Inflammatory macrophage (primary cell): ENCODE measurements around the gene SCART1.
"Not testable (repeated sequence)": the region's sequence is repeated elsewhere in the genome, so short reads cannot be mapped to it uniquely, and the experiment has no call there.

Source experiments
- DNase-seq, 2 donors: peaks; one replicate each; pipeline ENCODE4 v3.0.0-alpha.2; 2020 to 2022

Gene SCART1

DNA sequence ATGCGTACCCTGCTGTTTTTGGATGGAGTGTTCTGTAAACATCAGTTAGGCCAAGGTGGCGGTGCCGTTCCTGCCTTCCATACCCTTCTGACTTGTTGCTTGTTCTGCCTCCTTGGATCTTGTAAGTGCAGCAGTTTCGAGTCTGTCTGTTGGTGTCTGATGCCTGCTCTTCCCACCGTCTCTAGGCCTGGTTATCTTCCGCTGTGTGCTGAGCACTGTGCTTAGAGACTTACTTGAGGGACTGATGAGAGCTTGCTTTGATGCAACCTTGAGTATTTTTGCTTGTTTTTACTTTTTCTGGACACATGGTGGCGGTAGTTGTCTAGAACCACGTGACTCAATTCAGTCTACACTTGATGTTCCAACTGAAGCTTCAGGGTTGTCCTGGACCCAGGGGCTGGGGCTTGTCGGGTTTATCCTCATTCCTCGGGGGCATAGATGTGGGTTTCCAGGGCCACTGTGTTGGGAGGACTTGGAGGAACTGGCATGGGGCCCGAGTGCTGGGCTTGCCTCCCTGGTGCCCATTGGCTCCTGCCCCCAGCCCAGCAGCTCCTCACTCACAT, 15.0 kb upstream of the SCART1 start:
- peak; percentile 50 to 52 for DNase-seq

DNA sequence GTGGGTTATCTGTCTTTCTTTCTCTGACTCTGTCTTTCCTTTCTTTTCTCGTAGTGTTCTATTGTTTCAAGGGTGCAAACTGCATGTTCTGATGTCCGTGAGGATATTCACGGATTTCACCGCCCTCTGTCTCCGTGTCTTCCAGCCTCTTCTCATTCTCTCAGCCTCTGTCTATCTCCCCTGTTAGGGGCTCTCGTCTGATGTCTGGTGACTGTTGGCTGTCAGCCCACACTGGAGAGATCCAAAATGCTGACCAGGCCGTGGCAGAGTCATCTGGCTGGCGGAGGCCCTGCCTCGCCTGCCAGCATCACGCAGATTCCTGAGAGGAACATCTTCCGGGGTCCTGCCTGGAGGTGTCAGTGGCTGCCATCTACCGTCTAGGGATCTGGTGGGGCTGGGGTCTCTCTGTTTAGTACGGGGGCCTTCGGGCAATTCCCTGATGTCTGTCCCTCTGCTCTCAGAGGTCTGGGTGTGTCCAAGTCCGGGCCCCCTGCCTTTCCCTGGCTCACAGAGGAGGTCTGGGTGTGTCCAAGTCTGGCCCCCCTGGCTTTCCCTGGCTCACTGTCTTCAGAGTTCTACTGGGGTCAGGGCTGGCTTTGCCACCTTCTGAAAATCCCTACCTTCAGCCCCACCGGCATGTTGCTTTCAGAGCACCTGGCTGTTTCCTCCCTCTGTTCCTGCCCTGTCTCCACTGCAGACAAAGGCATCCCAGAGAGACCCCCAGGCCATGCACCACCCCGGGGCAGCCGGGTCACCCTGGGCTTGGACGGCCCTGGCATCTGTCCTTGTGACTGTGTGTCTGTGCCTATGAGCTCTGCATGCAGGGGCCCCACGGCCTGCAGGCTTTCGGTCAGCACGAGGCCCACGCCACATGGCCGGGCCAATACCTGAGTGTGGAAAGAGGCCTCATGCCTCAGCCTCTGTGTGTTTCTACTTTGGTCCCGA, 14.0 kb upstream of the SCART1 start:
- no peak for DNase-seq

DNA sequence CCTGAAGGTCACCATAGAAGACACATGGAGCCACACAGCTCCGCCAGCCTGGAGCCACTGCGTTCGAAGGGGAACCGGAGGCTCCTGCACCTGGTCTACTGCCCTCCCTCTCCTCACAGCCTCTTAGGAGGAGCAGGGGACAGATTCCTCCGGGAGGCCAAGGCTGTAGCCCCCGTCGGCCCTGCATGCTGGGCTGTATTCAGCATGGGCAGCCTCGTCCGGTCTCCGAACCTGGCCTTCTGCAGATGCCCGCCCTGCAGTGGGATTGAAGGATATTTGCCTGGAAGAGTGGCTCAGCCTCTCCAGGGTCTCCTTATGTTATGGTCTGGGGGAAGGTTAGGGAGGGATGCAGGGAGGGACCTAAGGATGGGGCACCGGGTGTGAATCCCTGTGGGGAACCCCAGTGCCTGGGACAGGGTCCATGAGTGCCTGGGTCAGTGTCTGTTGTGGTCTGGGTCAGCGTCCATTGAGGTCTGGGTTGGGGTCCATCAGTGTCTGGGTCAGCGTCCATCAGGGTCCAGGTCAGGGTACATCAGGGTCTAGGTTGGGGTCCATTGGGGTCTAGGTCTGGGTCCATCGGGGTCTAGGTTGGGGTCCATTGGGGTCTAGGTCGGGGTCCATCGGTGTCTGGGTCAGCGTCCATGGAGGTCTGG, 13.0 kb upstream of the SCART1 start:
- DNase-seq, result no peak

- not testable (repeated sequence) for DNase-seq
Measured at GRCh38 chr10:133441356-133441755, 12.4 kb upstream of the SCART1 start.

GRCh38 chr10:133441780-133442179, 12.0 kb upstream of the SCART1 start:
- DNase-seq, result no peak

- DNase-seq, result no peak
Measured at GRCh38 chr10:133442191-133442966, 11.4 kb upstream of the SCART1 start.

DNA sequence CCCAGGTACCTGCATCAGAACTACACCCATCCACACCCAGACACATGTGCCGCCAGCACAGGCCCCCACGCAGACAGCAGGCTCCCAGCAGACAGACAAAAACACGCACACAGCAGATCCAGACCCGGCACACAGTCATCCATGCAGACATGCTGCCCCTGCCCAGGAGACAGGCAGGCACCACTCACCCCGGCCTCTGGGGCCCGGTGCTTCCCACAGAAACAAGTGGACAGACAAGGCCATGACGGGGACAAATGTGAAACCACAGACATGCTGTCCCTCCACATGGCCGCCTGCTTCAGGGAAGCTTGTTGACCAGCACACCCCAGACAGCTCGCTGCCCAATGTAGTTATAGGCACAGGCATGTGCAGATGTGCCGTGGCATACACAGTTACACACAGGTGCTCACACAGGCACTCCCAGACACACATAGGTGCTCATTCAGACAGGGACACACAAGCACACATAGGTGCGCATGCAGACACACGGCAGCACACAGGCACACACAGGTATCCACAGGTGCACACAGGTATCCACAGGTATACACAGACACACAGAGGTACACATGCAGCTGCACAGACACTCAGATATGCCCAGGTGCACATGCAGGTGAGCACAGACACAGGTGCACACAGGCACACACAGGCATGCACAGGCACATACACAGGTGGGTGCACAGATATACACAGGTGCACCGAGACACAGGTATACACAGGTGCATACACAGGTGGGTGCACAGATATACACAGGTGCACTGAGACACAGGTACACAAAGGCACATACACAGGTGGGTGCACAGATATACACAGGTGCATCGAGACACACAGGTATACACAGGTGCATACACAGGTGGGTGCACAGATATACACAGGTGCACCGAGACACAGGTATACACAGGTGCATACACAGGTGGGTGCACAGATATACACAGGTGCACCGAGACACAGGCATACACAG, 10.5 kb upstream of the SCART1 start:
- DNase-seq, result no peak

DNA sequence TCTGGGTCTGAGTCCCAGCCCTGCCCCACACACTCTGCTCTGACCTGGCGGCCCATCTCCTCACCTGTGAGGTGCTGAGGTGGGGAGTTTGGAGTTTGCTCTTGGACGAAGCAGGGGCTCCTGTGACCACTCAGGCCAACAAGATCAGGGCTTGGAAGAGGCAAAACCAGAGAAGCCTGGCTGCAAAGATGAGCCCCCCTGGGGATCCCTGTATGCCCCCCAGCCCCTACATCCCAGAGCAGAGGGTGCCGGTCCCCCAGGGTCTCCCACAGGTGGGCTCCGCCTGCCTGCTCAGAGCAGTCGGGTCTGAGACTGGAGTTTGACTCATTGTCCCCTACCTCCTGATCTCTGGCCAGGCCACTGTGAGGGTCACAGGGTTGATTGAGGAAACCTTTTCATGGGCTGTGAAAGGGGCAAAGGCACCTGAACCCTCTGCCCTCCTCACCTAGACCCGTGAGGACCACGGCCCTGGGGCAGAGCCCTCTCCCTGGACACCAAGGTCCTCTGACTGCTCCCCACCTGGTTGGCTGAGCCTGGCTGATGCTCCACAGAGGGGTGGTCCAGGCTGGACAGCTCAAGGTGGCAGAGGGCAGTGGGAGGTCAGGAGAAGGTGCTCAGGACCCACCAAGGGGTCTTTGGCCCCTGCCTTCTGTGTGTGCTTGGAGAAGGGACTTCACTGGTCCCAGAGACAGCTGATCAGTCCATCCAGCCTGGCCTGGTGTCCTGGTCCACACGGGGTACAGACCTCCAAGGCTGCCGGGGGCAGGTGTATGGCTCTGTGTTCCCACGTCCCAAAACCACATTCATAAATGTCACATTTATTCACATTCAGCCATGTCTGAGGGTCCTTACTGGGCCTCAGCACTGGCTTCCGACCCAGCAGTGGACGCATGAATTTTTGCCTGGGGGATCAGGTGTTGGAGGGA, 9.1 kb upstream of the SCART1 start:
- DNase-seq, result no peak

- DNase-seq, result no peak
Measured at GRCh38 chr10:133445268-133445732, 8.4 kb upstream of the SCART1 start.

DNA sequence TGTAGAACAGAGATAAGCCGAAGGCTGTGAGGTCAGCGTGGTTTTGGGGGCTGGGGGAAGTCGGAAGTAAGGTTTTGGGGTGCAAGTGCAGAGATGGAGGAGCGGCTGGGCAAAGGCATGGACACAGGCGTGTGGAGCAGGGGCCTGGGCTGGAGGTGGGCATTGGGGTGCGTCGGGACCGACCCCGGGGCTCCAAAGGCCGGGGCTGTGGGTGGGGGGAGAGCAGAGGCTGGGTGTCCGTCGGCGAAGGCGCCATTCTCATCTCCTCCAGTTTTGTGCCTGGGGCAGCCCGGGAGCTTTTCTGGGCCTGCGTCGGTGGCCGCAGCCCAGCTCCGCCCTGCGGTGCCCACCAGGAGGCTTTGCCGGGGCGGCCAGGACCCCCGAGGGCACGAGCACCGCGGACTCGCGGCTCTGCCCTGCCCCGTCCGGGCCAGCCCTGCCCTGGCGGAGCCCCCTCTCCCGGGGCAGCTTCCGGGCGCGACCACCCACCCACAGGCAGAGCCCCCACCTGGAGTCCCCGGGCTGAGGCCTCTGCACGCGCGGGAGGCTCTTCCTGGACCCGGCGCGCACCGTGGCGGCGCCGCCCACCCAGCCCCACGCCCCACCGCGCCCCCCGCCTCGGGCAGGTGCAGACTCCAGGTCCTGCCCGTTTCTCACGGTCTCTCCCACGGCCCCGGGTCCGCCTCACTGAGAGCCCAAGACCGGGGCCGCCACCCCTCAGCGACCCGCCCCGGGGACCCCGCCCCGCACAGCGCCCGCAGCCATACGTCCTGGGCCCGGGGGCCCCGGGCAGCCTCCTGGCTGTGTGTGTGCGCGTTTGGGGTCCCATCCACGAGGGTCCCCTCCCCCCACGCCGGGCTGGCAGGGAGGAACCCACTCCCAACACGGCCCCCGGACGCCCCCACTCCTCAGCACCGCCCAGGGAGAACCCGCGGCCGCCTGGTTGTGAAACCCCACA, 7.7 kb upstream of the SCART1 start:
- no peak for DNase-seq

DNA sequence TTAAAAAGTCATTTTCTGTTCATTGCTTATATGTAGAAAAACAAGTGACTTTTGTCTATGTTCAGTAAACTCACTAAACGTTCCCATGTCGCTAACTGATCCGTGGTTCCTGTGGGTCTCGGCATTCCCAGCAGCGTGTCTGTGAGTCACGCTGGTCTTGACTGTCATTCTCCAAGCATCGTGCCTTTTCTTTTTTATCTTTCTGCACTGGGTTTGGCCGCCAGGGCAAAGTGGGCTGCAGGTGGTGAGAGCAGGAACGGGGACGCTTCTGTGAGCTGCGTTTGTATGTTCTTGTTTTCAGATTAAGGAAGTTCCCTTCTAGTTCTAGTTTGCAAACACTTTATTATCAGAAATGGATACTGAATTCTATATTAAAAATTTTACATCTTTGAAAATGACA, 6.8 kb upstream of the SCART1 start:
- no peak for DNase-seq

DNA sequence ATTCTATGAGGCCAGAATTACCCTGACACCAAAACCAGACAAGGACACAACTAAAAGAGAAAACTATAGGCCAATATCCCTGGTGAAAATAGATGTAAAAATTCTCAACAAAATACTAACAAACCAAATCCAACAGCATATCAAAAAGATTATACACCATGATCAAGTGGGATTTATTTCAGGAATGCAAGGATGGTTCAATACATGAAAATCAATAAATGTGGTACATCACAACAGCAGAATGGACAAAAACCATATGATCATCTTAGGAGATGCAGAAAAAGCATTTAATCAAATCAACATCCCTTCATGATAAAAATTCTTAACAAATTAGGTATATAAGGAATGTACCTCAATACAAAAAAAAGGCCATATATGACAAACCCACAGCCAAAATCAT, 5.6 kb upstream of the SCART1 start:
- DNase-seq, result no peak

GRCh38 chr10:133451346-133451745, 2.4 kb upstream of the SCART1 start:
- no peak for DNase-seq

- DNase-seq, result no peak
Measured at GRCh38 chr10:133452453-133452852, 1.3 kb upstream of the SCART1 start.

- DNase-seq, result no peak
Measured at GRCh38 chr10:133454204-133454893, 604 bp downstream of the SCART1 start.

DNA sequence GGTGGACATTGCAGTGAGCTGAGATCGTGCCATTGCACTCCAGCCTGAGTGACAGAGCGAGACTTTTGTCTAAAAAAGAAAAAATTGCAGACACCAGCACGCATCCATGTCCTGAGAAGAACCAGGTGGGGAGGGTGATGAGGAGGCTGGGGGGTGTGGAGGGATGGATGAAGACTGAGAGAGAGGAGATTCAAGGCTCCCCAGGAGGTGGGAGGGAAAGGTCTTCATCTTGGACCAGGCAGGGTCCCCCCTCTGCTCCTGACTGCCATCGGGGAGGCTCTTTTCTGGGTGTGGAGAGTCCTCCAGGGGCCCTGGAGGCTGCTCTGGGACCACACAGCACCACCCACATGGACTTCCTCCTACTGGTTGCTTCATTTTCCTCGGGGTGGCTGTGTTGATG, 1.5 kb downstream of the SCART1 start:
- DNase-seq, result no peak

DNA sequence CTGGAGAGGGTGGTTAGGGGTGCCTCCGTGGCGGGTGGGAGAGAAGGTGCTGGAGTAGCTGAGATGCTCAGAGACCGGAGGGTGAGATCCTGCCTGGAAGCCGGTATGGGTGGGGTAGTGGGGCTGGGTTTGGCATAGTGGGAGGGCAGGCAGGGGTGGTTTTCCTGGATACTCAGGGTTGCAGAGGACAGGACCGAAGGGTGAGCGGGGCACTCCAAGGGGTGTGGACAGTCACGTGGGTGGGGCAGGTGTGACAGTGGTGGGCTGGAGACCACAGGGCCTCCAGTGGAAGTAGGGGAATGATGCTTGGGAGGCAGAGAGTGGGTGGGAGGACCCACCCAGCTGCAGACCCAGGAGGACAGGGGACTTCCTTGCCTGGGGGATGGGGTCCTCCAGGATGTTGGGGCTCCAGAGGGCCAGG, 1.9 kb downstream of the SCART1 start:
- DNase-seq, result no peak
